SK-N-SH treated with all-trans-retinoic acid at 6 μM for 48 hours (cell line): ENCODE data around the gene RAD51B.

Experiments
- ARNTL ChIP-seq: fragments of 450-650 bp; formaldehyde crosslinking; IDR thresholded peaks from 2 replicates; pipeline ENCODE4 v1.5.0; 2020; ENCODE audit warnings: low read depth, mild to moderate bottlenecking, moderate library complexity, borderline replicate concordance
- CSRNP3 ChIP-seq: fragments of 250-450 bp; sonication (Bioruptor Pico); IDR thresholded peaks from 2 replicates; pipeline ENCODE4 v1.5.1; 2021; ENCODE audit warnings: mild to moderate bottlenecking, moderate library complexity
- ISL1 ChIP-seq: fragments of 250-450 bp; sonication (Bioruptor Pico); IDR thresholded peaks from 2 replicates; pipeline ENCODE4 v2.1.2; 2022; ENCODE audit warnings: mild to moderate bottlenecking, moderate library complexity
- POU6F1 ChIP-seq: fragments of 250-450 bp; sonication (Bioruptor Pico); IDR thresholded peaks from 2 replicates; pipeline ENCODE4 v1.8.0; 2021; ENCODE audit warnings: low read depth, mild to moderate bottlenecking, moderate library complexity, borderline replicate concordance
- RARB ChIP-seq: fragments of 250-450 bp; sonication (Bioruptor Pico); IDR thresholded peaks from 2 replicates; pipeline ENCODE4 v1.8.0; 2021; ENCODE audit warnings: mild to moderate bottlenecking, moderate library complexity
- SNAI2 ChIP-seq: fragments of 250-450 bp; sonication (Bioruptor Pico); IDR thresholded peaks from 2 replicates; pipeline ENCODE4 v1.5.0; 2020; ENCODE audit warnings: mild to moderate bottlenecking, moderate library complexity
- TCF4 ChIP-seq: fragments of 250-450 bp; sonication (Bioruptor Pico); IDR thresholded peaks from 2 replicates; pipeline ENCODE4 v1.8.0; 2021; ENCODE audit warnings: mild to moderate bottlenecking, moderate library complexity, borderline replicate concordance
- TOX ChIP-seq: fragments of 250-450 bp; sonication (Bioruptor Pico); IDR thresholded peaks from 2 replicates; pipeline ENCODE4 v1.8.0; 2021; ENCODE audit warnings: mild to moderate bottlenecking, moderate library complexity, borderline replicate concordance
- ZFP3 ChIP-seq: fragments of 250-450 bp; sonication (Bioruptor Pico); IDR thresholded peaks from 2 replicates; pipeline ENCODE4 v1.5.0; 2020; ENCODE audit warnings: mild to moderate bottlenecking, moderate library complexity
- ZFP30 ChIP-seq: fragments of 450-650 bp; formaldehyde crosslinking; IDR thresholded peaks from 2 replicates; pipeline ENCODE4 v1.5.0; 2022; ENCODE audit warnings: mild to moderate bottlenecking, moderate library complexity
- TF ChIP-seq, protein P1 (sequence below): fragments of 250-450 bp; sonication (Bioruptor Pico); IDR thresholded peaks from 2 replicates; pipeline ENCODE4 v1.8.0; 2020; ENCODE audit warnings: mild to moderate bottlenecking, moderate library complexity, borderline replicate concordance

DNA sequence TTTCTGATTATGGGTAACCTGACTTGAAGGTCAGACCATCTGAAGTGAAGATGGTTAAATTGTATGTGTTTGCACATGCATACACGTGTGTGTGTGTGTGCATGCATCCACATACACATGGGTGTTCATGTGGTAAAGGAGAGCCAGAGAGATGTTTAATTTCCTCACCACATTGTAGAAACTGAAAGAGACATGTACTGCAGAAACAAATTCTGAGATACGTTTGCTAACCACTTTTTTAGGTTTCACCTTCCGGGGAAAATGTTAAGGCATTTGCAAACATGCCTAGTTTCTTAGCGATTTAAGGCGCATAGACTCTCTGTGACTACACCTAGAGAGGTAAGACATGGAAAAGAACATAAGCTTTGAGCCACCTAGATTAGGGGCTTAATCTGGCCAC lies 362.9 kb downstream of the RAD51B start:
- no peak for TF ChIP-seq SNAI2 (CRISPR knock-in tag)
- TF ChIP-seq TOX: no peak
- no peak for TF ChIP-seq ARNTL
- TF ChIP-seq TCF4 (CRISPR knock-in tag): no peak
- no peak for TF ChIP-seq POU6F1 (CRISPR knock-in tag)
- TF ChIP-seq, protein P1, sequence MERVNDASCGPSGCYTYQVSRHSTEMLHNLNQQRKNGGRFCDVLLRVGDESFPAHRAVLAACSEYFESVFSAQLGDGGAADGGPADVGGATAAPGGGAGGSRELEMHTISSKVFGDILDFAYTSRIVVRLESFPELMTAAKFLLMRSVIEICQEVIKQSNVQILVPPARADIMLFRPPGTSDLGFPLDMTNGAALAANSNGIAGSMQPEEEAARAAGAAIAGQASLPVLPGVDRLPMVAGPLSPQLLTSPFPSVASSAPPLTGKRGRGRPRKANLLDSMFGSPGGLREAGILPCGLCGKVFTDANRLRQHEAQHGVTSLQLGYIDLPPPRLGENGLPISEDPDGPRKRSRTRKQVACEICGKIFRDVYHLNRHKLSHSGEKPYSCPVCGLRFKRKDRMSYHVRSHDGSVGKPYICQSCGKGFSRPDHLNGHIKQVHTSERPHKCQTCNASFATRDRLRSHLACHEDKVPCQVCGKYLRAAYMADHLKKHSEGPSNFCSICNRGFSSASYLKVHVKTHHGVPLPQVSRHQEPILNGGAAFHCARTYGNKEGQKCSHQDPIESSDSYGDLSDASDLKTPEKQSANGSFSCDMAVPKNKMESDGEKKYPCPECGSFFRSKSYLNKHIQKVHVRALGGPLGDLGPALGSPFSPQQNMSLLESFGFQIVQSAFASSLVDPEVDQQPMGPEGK: no peak
- no peak for TF ChIP-seq ZFP30 (CRISPR knock-in tag)
- no peak for TF ChIP-seq ZFP3 (CRISPR knock-in tag)
- no peak for TF ChIP-seq ISL1 (CRISPR knock-in tag)
- no peak for TF ChIP-seq RARB (CRISPR knock-in tag)
- no peak for TF ChIP-seq CSRNP3
